Chondrocyte (in vitro differentiated cells): ENCODE data around the gene CAMK1G. TPM values are rescaled to one million over a fixed set of nuclear protein-coding genes. Genes with fewer than 3 reads are reported as not detected.

Experiments used
- DNase-seq: peaks from one replicate; pipeline ENCODE4 v3.0.0; 2021; ENCODE audit warnings: mixed read lengths, low spot score
- H3K27ac Mint-ChIP-seq: one replicate; pipeline ENCODE4 v1.8.0; 2021; ENCODE audit warnings: mild to moderate bottlenecking, moderate library complexity, mixed read lengths; ENCODE audit not compliant: unreplicated experiment
- H3K27me3 Mint-ChIP-seq: 2 replicates; pipeline ENCODE4 v1.8.0; 2021; ENCODE audit warnings: low read depth, mixed read lengths
- H3K36me3 Mint-ChIP-seq: 2 replicates; pipeline ENCODE4 v1.8.0; 2021; ENCODE audit warnings: low read depth, mixed read lengths
- H3K4me1 Mint-ChIP-seq: 2 replicates; pipeline ENCODE4 v1.8.0; 2021; ENCODE audit warnings: low read depth, mild to moderate bottlenecking, mixed read lengths
- H3K4me3 Mint-ChIP-seq: one replicate; pipeline ENCODE4 v1.8.0; 2021; ENCODE audit warnings: mild to moderate bottlenecking, moderate library complexity, mixed read lengths; ENCODE audit not compliant: unreplicated experiment
- H3K9me3 Mint-ChIP-seq: 2 replicates; pipeline ENCODE4 v1.8.0; 2021; ENCODE audit warnings: low read depth, mixed read lengths
- CTCF ChIP-seq: fragments of 200-600 bp; sonication (generic); IDR thresholded peaks from 2 replicates; pipeline ENCODE4 v1.5.0; 2021; ENCODE audit warnings: antibody characterized with exemption, mild to moderate bottlenecking, moderate library complexity
- total RNA-seq: library from RNA; stranded (reverse); gene quantifications from 3 replicates; pipeline ENCODE4 v1.2.1, GENCODE V29; 2021

The CAMK1G gene
- total RNA-seq, 1 donor from 2014 or later: not detected

- no peak for DNase-seq
- no peaks in the 10 kb centered on the region for H3K36me3 Mint-ChIP-seq
- no peak overlapping the region for H3K4me3 Mint-ChIP-seq
- H3K27ac Mint-ChIP-seq: no peak overlapping the region
- peaks cover 45% of the 10 kb centered on the region for H3K27me3 Mint-ChIP-seq
- H3K9me3 Mint-ChIP-seq: no peaks in the 10 kb centered on the region
- no peaks in the 10 kb centered on the region for H3K4me1 Mint-ChIP-seq
- no peak for TF ChIP-seq CTCF
Measured at GRCh38 chr1:209549443-209550205, 33.9 kb upstream of the CAMK1G start.

- Mint-ChIP-seq H3K27me3 (peaks cover 38% of the 10 kb centered on the region), H3K4me3 (no peak overlapping the region), H3K4me1 (no peaks in the 10 kb centered on the region), H3K27ac (no peak overlapping the region), H3K36me3 (no peaks in the 10 kb centered on the region), H3K9me3 (no peaks in the 10 kb centered on the region)
- no peak for DNase-seq
- no peak for TF ChIP-seq CTCF
Measured at GRCh38 chr1:209550519-209550918, 33.0 kb upstream of the CAMK1G start.

- H3K4me1 Mint-ChIP-seq: peaks cover 6% of the 10 kb centered on the region
- peaks cover 34% of the 10 kb centered on the region for H3K27me3 Mint-ChIP-seq
- H3K9me3 Mint-ChIP-seq: no peaks in the 10 kb centered on the region
- DNase-seq: no peak
- no peak overlapping the region for H3K4me3 Mint-ChIP-seq
- H3K27ac Mint-ChIP-seq: no peak overlapping the region
- TF ChIP-seq CTCF: no peak
- H3K36me3 Mint-ChIP-seq: no peaks in the 10 kb centered on the region
Measured at GRCh38 chr1:209552406-209553264, 30.9 kb upstream of the CAMK1G start.

- no peak for DNase-seq
- Mint-ChIP-seq H3K4me3 (no peak overlapping the region), H3K9me3 (no peaks in the 10 kb centered on the region), H3K27ac (no peak overlapping the region), H3K27me3 (peaks cover 23% of the 10 kb centered on the region), H3K36me3 (no peaks in the 10 kb centered on the region), H3K4me1 (peaks cover 6% of the 10 kb centered on the region)
- TF ChIP-seq CTCF: no peak
Measured at GRCh38 chr1:209554761-209555611, 28.5 kb upstream of the CAMK1G start.
